OCI-LY3 (cell line): ENCODE data around the gene DPP10.

Experiments
- CTCF ChIP-seq: fragments of 200-600, 300-600 bp; sonication (generic); IDR thresholded peaks from 2 replicates; pipeline ENCODE4 v1.5.1; 2014; ENCODE audit warnings: antibody characterized with exemption, low read length, low read depth
- EZH2phosphoT487 ChIP-seq: fragments of 200-600 bp; shearing (Covaris generic); IDR thresholded peaks from 2 replicates; pipeline ENCODE4 v1.6.1; 2018; ENCODE audit warnings: antibody characterized with exemption, mixed run types, low read depth

GRCh38 chr2:115011721-115012120, 569.3 kb downstream of the DPP10 start:
- TF ChIP-seq CTCF (no peak), EZH2phosphoT487 (no peak)
